Measurements from ENCODE around the gene MGAT1.
"Not testable (repeated sequence)": the region's sequence is repeated elsewhere in the genome, so short reads cannot be mapped to it uniquely, and the experiment has no call there.

The MGAT1 gene

GRCh38 chr5:180803181-180804128 lies 849 bp upstream of the MGAT1 start:
- no peak for DNase-seq

GRCh38 chr5:180801596-180802324 lies 846 bp downstream of the MGAT1 start:
- no peak for DNase-seq

- no peak for DNase-seq
Measured at GRCh38 chr5:180799902-180800801, 2.5 kb downstream of the MGAT1 start.

- DNase-seq = no peak
Measured at GRCh38 chr5:180799194-180799593, 3.4 kb downstream of the MGAT1 start.

GRCh38 chr5:180798193-180798592 lies 4.4 kb downstream of the MGAT1 start:
- DNase-seq = no peak

- no peak for DNase-seq
Measured at GRCh38 chr5:180797256-180798192, 5.1 kb downstream of the MGAT1 start.

GRCh38 chr5:180795771-180796313 lies 6.8 kb downstream of the MGAT1 start:
- DNase-seq = peak; percentile 31

- no peak for DNase-seq
Measured at GRCh38 chr5:180792965-180793287, 9.7 kb downstream of the MGAT1 start.

GRCh38 chr5:180792287-180792964 lies 10.2 kb downstream of the MGAT1 start:
- DNase-seq = no peak

- DNase-seq = no peak
Measured at GRCh38 chr5:180791611-180792213, 10.9 kb downstream of the MGAT1 start.

GRCh38 chr5:180790524-180790923 lies 12.1 kb downstream of the MGAT1 start:
- DNase-seq = no peak

- no peak for DNase-seq
Measured at GRCh38 chr5:180790020-180790419, 12.6 kb downstream of the MGAT1 start.

- DNase-seq = not testable (repeated sequence)
Measured at GRCh38 chr5:180788651-180789410, 13.8 kb downstream of the MGAT1 start.

GRCh38 chr5:180787711-180788431 lies 14.7 kb downstream of the MGAT1 start:
- no peak for DNase-seq

- no peak for DNase-seq
Measured at GRCh38 chr5:180786531-180787398, 15.8 kb downstream of the MGAT1 start.

GRCh38 chr5:180785794-180786221 lies 16.8 kb downstream of the MGAT1 start:
- no peak for DNase-seq

GRCh38 chr5:180785121-180785781 lies 17.4 kb downstream of the MGAT1 start:
- DNase-seq = no peak
